GM12878 (cell line): ENCODE data around the gene RERE. TPM values are rescaled to one million over a fixed set of nuclear protein-coding genes. Genes with fewer than 3 reads are reported as not detected.

Experiments used
- ATAC-seq: fragments of 200-7000 bp; cut with Tn5 transposase; 3 replicates; pipeline ENCODE4 v1.9.1; 2020; ENCODE audit warnings: mild to moderate bottlenecking, moderate library complexity
- BruUV-seq: library from RNA; stranded (reverse); fragments of 400-500 nt; replicated peaks from 2 replicates; lab custom pipeline; 2021; lab: Mats Ljungman, UMichigan
- CTCF ChIA-PET: fragments of 300-600 bp; sonication (Branson Sonifier 250); formaldehyde crosslinking; extraction: SDS; loops from one replicate; lab custom pipeline; 2021; ENCODE audit warnings: inconsistent platforms; lab: Yijun Ruan, JAX
- POLR2A ChIA-PET: fragments of 350-600 bp; formaldehyde crosslinking; extraction: SDS; loops from one replicate; lab custom pipeline; 2021; ENCODE audit warnings: inconsistent platforms; lab: Charles Lee
- RAD21 ChIA-PET: fragments of 300-600 bp; sonication (Branson Sonifier 250); formaldehyde crosslinking; loops from one replicate; lab custom pipeline; 2023; ENCODE audit warnings: antibody characterized with exemption; ENCODE audit not compliant: unreplicated experiment; lab: Charles Lee
- SMC1A ChIA-PET: fragments of 300-600 bp; sonication (Branson Sonifier 250); formaldehyde crosslinking; loops from one replicate; lab custom pipeline; 2023; ENCODE audit not compliant: unreplicated experiment, uncharacterized antibody; lab: Charles Lee
- DNase-seq: peaks from one replicate; pipeline ENCODE4 v3.0.0-alpha.2; 2011; ENCODE audit warnings: low read depth, low spot score
- FAIRE-seq: peaks from 3 replicates; lab custom pipeline; 2011; peaks lifted over from hg19 to GRCh38; lab: Jason Lieb, UNC
- H2AFZ ChIP-seq: 2 replicates; pipeline ENCODE4 v1.6.0; 2011; ENCODE audit warnings: low read depth, low read length, control low read depth; ENCODE audit not compliant: control insufficient read depth
- H3K27ac ChIP-seq: 2 replicates; pipeline ENCODE4 v1.5.1; 2011; ENCODE audit warnings: control low read depth; ENCODE audit not compliant: control insufficient read depth, insufficient read depth
- H3K27me3 ChIP-seq, 2 experiments: replicated peaks in 1 of 2; 2 replicates each; pipeline versions ENCODE4 v1.6.0 to v1.6.1; 2011; ENCODE audit warnings: low read length in 1 of 2; ENCODE audit not compliant: control insufficient read depth in 2 of 2, insufficient read depth in 2 of 2
- H3K36me3 ChIP-seq, 2 experiments: 2 replicates each; pipeline ENCODE4 v1.5.1; 2011; ENCODE audit warnings: low read length in 1 of 2; ENCODE audit not compliant: control insufficient read depth in 2 of 2, insufficient read depth in 2 of 2
- H3K4me1 ChIP-seq: 2 replicates; pipeline ENCODE4 v1.6.1; 2011; ENCODE audit warnings: mild to moderate bottlenecking, low read length, moderate library complexity, mixed read lengths; ENCODE audit not compliant: control insufficient read depth, insufficient read depth
- H3K4me2 ChIP-seq: 2 replicates; pipeline ENCODE4 v1.6.0; 2011; ENCODE audit warnings: control low read depth; ENCODE audit not compliant: control insufficient read depth, insufficient read depth
- H3K4me3 ChIP-seq: fragments of 200-600 bp; sonication (generic); 2 replicates; pipeline ENCODE4 v1.5.1; 2016
- H3K79me2 ChIP-seq: 2 replicates; pipeline ENCODE4 v1.6.0; 2011; ENCODE audit warnings: low read length; ENCODE audit not compliant: control insufficient read depth, insufficient read depth
- H3K9ac ChIP-seq: 2 replicates; pipeline ENCODE4 v1.8.0; 2011; ENCODE audit warnings: low read length, control low read depth, mixed read lengths; ENCODE audit not compliant: control insufficient read depth, insufficient read depth
- H3K9me3 ChIP-seq: replicated peaks from 3 replicates; pipeline ENCODE4 v1.5.1; 2011; ENCODE audit warnings: mild to moderate bottlenecking, low read length; ENCODE audit not compliant: control insufficient read depth, insufficient read depth
- H4K20me1 ChIP-seq: 2 replicates; pipeline ENCODE4 v1.6.0; 2011; ENCODE audit not compliant: control insufficient read depth, insufficient read depth
- EGR1 ChIP-seq, 2 experiments: IDR thresholded peaks; 1 replicate in 1 of 2; 2 replicates in 1 of 2; pipeline ENCODE4 v1.6.1; 2011 to 2012; ENCODE audit warnings: low read depth in 2 of 2, low read length in 2 of 2, borderline replicate concordance in 1 of 2, mild to moderate bottlenecking in 1 of 2, moderate library complexity in 1 of 2
- JUND ChIP-seq: IDR thresholded peaks from 2 replicates; pipeline ENCODE4 v1.6.1; 2012; ENCODE audit warnings: low read depth, mild to moderate bottlenecking, low read length, improper control_type of control experiment, moderate library complexity
- POU2F2 ChIP-seq: IDR thresholded peaks from 3 replicates; pipeline ENCODE4 v1.6.1; 2011; ENCODE audit warnings: low read depth, mild to moderate bottlenecking, low read length, borderline replicate concordance
- RAD51 ChIP-seq: fragments of 450-650 bp; IDR thresholded peaks from 2 replicates; pipeline ENCODE4 v1.6.1; 2016; ENCODE audit warnings: moderate library complexity, mild to moderate bottlenecking, inconsistent platforms
- RELA ChIP-seq: fragments of 450-650 bp; IDR thresholded peaks from 2 replicates; pipeline ENCODE4 v1.8.0; 2014; ENCODE audit warnings: borderline replicate concordance; ENCODE audit not compliant: partially characterized antibody
- TAF1 ChIP-seq: IDR thresholded peaks from 2 replicates; pipeline ENCODE4 v1.6.1; 2011; ENCODE audit warnings: mild to moderate bottlenecking, low read depth, low read length, borderline replicate concordance
- ZZZ3 ChIP-seq: IDR thresholded peaks from 2 replicates; pipeline ENCODE4 v1.6.1; 2011; ENCODE audit warnings: low read depth; ENCODE audit not compliant: control insufficient read depth, insufficient read length
- WGBS: methylation state at CpG from one replicate; pipeline ENCODE4 v1.1.6; 2016; ENCODE audit warnings: low lambda C conversion rate; ENCODE audit not compliant: insufficient replicate concordance, insufficient coverage; ENCODE audit errors: missing lambda C conversion rate; 5-methylcytosine and 5-hydroxymethylcytosine counted together
- in situ Hi-C: fragments of 300-500 bp; cut with MboI; formaldehyde crosslinking; loops from 9 replicates; pipeline ENCODE4 v1.14.3; 2018; ENCODE audit warnings: mixed read lengths
- intact Hi-C: fragments of 100-400 bp; cut with micrococcal nuclease; formaldehyde crosslinking; loops from one replicate; pipeline ENCODE4 v1.14.2; 2022; ENCODE audit not compliant: unreplicated experiment
- polyA plus RNA-seq, 11 experiments: library from polyadenylated mRNA; depleted of rRNA in 4 of 11; unstranded in 6 of 11; stranded (reverse) in 5 of 11; fragments of >200 nt; fragmentation: Nextera tagmentation in 4 of 11; fragmentation: Illumina TruSeq in 1 of 11; extraction: Ambion mirVana in 4 of 11; extraction: Trizol in 1 of 11; gene quantifications; 1 replicate in 1 of 11; 2 replicates in 10 of 11; pipeline versions ENCODE4 v1.2.1 to v1.2.3, GENCODE V29; 2011 to 2016; ENCODE audit warnings: inconsistent platforms in 2 of 11, missing spikeins in 2 of 11, low read depth in 1 of 11
- total RNA-seq, 4 experiments: library from RNA; depleted of rRNA in 3 of 4; stranded (reverse); fragments of >200 nt in 3 of 4; fragmentation: Illumina TruSeq in 1 of 4; extraction: Trizol in 1 of 4; gene quantifications; 2 replicates each; pipeline versions ENCODE4 v1.2.1 to v1.2.3, GENCODE V29; 2013 to 2021

Gene RERE
- total and polyA plus RNA-seq, 10 of the 15 experiments (the other 5 are each of a cell fraction or from before 2014, with no cell fraction given): 5.2 to 60.5 (median 20.2) TPM

DNA sequence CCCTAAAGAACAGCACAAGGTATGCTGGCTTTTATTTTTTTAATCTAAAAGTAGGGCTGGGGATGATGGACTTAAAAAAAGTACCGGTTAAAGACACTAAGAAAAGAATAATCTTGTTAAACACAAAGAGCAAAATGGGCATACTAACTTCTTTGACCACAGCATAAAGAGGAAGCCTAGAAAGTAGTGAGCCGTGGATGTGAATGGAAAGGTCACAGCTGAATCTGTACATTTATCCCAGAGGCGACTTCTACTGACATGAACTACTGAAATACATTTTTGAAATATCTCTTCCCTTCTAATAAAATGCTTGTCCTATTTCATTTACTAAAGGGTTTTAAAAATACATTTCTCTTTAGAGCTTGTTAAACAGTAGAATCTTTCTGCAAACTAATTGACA lies 358.8 kb downstream of the RERE start:
- H4K20me1 ChIP-seq: no peaks in the 10 kb centered on the region; the same call in 1 of the 2 replicates
- TF ChIP-seq ZZZ3: no peak
- no peak for TF ChIP-seq TAF1
- no peak for TF ChIP-seq POU2F2
- TF ChIP-seq RELA: no peak
- TF ChIP-seq EGR1 (IDR thresholded peaks at IDR 0.05; ENCODE audit: borderline replicate concordance in 1 of 2, low read depth in 2 of 2, low read length in 2 of 2): no peak
- no peak for TF ChIP-seq JUND
- TF ChIP-seq RAD51: no peak
- TF ChIP-seq, all 136 proteins: peak for 0
- ChIA-PET SMC1A (interaction anchor here (0.9 kb wide), 1 partner anchor 13 kb away, joined by 3 read pairs; no protein-coding TSS in a partner anchor), POLR2A (no interaction called here), RAD21 (no interaction called here), CTCF (interaction anchor here (1.0 to 1.4 kb wide), 2 partner anchors 9 to 19 kb away, joined by 3 read pairs; no protein-coding TSS in a partner anchor)
- Histone ChIP-seq H3K27me3 (no peaks in the 10 kb centered on the region), H3K9me3 (no peaks in the 10 kb centered on the region), H3K4me3 (no peak overlapping the region), H3K4me1 (peaks cover 10% of the 10 kb centered on the region), H3K9ac (no peak overlapping the region), H3K36me3 (peaks cover 0 to 3% of the 10 kb centered on the region in 2 experiments; a peak in 2 of 4 replicates), H3K79me2 (no peaks in the 10 kb centered on the region), H3K27ac (no peak overlapping the region), H2AFZ (no peak overlapping the region), H3K4me2 (no peak overlapping the region)
- no peak for FAIRE-seq
- intact Hi-C loops (no loop called here), in situ Hi-C loops (no loop called here)
- 32% methylated on average over 3 of the region's 3 CpGs for WGBS
- BruUV-seq: no TSS peak
- DNase-seq: no peak
- no peak for ATAC-seq
